ENCODE measurements around the gene ATP1A4. TPM values are rescaled to one million over a fixed set of nuclear protein-coding genes. Genes with fewer than 3 reads are reported as not detected.

Gene ATP1A4
- total RNA-seq, 1 donor from 2014 or later, result not detected

GRCh38 chr1:160134791-160135572 lies 16.4 kb upstream of the ATP1A4 start:
- Mint-ChIP-seq H3K9me3 (ENCODE audit: unreplicated experiment) (no peaks in the 10 kb centered on the region), H3K4me1 (ENCODE audit: unreplicated experiment) (no peaks in the 10 kb centered on the region), H3K36me3 (ENCODE audit: unreplicated experiment) (no peaks in the 10 kb centered on the region), H3K4me3 (ENCODE audit: unreplicated experiment) (no peak overlapping the region), H3K27ac (ENCODE audit: unreplicated experiment) (no peak overlapping the region), H3K27me3 (ENCODE audit: unreplicated experiment) (peaks cover 45% of the 10 kb centered on the region)
- no peak for DNase-seq (ENCODE audit: extremely low spot score, unreplicated experiment)
- no peak for TF ChIP-seq CTCF (IDR thresholded peaks at IDR 0.05)

DNA sequence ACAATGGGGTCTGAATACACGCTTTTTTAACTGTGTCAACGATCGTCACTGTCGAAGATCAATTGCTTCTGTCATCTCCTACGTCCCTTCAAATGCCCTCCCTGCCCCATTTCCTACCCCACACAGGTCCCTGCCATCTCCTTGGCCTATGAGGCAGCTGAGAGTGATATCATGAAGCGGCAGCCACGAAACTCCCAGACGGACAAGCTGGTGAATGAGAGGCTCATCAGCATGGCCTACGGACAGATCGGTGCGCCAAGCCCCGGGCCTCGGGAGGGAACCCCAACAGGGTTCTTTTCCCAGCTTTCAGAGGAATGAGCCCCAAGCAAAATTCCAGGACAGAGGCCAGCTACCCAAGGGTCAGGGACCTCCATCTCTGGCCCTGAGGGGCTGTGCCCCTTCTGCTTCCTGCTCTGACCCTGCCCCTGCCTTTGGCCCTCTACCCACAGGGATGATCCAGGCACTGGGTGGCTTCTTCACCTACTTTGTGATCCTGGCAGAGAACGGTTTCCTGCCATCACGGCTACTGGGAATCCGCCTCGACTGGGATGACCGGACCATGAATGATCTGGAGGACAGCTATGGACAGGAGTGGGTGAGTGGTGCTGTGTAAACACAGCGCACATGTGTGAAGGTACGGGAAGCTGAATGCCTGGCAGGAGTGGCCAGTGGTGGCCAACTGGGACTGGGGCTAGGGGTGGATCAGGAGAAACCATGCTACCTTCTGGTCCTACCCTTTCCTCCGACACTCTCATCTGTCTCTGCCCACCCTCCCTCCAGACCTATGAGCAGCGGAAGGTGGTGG lies 15.1 kb upstream of the ATP1A4 start:
- H3K9me3 Mint-ChIP-seq (ENCODE audit: unreplicated experiment), result no peaks in the 10 kb centered on the region
- no peak for TF ChIP-seq CTCF (IDR thresholded peaks at IDR 0.05)
- H3K4me3 Mint-ChIP-seq (ENCODE audit: unreplicated experiment), result no peak overlapping the region
- no peak for DNase-seq (ENCODE audit: extremely low spot score, unreplicated experiment)
- H3K27ac Mint-ChIP-seq (ENCODE audit: unreplicated experiment), result no peak overlapping the region
- no peaks in the 10 kb centered on the region for H3K4me1 Mint-ChIP-seq (ENCODE audit: unreplicated experiment)
- H3K27me3 Mint-ChIP-seq (ENCODE audit: unreplicated experiment), result peaks cover 45% of the 10 kb centered on the region
- H3K36me3 Mint-ChIP-seq (ENCODE audit: unreplicated experiment), result no peaks in the 10 kb centered on the region

- Mint-ChIP-seq H3K4me3 (ENCODE audit: unreplicated experiment) (no peak overlapping the region), H3K4me1 (ENCODE audit: unreplicated experiment) (no peaks in the 10 kb centered on the region), H3K9me3 (ENCODE audit: unreplicated experiment) (no peaks in the 10 kb centered on the region), H3K27me3 (ENCODE audit: unreplicated experiment) (peaks cover 46% of the 10 kb centered on the region), H3K27ac (ENCODE audit: unreplicated experiment) (no peak overlapping the region), H3K36me3 (ENCODE audit: unreplicated experiment) (no peaks in the 10 kb centered on the region)
- no peak for DNase-seq (ENCODE audit: extremely low spot score, unreplicated experiment)
- TF ChIP-seq CTCF (IDR thresholded peaks at IDR 0.05), result no peak
Measured at GRCh38 chr1:160136926-160137200, 14.5 kb upstream of the ATP1A4 start.

- no peak for DNase-seq (ENCODE audit: extremely low spot score, unreplicated experiment)
Measured at GRCh38 chr1:160137216-160137862, 14.1 kb upstream of the ATP1A4 start.

More at GRCh38 chr1:160137216-160137862, 14.1 kb upstream of the ATP1A4 start:
- no peak for TF ChIP-seq CTCF (IDR thresholded peaks at IDR 0.05)
- no peaks in the 10 kb centered on the region for H3K9me3 Mint-ChIP-seq (ENCODE audit: unreplicated experiment)
- H3K27ac Mint-ChIP-seq (ENCODE audit: unreplicated experiment), result no peak overlapping the region
- no peak overlapping the region for H3K4me3 Mint-ChIP-seq (ENCODE audit: unreplicated experiment)
- H3K27me3 Mint-ChIP-seq (ENCODE audit: unreplicated experiment), result peaks cover 45% of the 10 kb centered on the region
- no peaks in the 10 kb centered on the region for H3K4me1 Mint-ChIP-seq (ENCODE audit: unreplicated experiment)
- H3K36me3 Mint-ChIP-seq (ENCODE audit: unreplicated experiment), result no peaks in the 10 kb centered on the region
